Frontal cortex (tissue), 4 donors: Measurements from ENCODE around the gene ARHGAP24. TPM values are rescaled to one million over a fixed set of nuclear protein-coding genes. Genes with fewer than 3 reads are reported as not detected.

ENCODE experiments used
- DNase-seq, 2 donors: peaks; one replicate each; pipeline ENCODE4 v3.0.0; 2012; ENCODE audit warnings: low spot score in 2 of 2
- FAIRE-seq: peaks from 2 replicates; lab custom pipeline; 2012; peaks lifted over from hg19 to GRCh38; lab: Jason Lieb, UNC
- total RNA-seq: library from RNA; depleted of rRNA; stranded (reverse); fragments of >200 nt; gene quantifications from one replicate; pipeline ENCODE4 v1.2.3, GENCODE V29; 2014
- donor health status: control.
- donor health status: control.
- donor health status: control.

Gene ARHGAP24
- total RNA-seq, 1 donor from 2014 or later: 1.6 TPM

DNA sequence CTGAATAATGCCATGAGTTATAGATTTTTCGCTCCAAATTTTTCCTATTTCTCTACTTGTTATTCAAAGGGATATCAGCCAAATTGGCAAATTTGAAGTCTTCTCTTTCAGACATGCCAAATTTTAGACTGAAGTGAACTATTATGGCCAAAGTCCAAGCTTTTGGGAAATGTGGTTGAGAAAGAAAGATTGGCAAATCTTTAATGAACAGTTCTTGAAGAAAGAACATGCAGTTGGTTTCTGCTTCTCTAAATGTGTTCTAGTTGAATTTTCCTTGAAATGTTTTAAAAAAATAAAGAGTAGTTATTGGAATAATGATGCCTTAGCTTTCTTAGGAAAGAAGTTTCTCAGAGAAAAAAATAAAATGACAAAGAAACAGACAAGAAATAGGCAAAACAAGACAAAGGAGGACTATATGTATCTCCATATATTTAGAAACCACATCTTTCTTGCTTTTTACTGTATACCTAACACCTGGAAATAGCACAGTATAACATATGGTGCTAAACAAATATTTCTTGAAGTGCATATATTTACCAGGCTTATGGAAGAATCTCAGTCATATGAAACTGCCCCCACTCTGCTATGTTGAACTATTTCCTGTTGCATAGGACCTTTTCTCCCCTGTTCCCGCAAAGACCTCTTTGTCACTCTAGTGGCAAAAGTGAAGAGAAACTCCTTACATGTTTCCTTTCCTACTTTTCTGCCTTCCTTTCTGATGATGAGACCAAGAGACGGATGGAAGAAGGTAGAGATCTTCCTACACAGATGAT is 250.0 kb downstream of the ARHGAP24 start:
- no peak for FAIRE-seq
- no peak for DNase-seq

- DNase-seq: no peak
- FAIRE-seq: no peak
Observed at GRCh38 chr4:85725721-85726170, 250.8 kb downstream of the ARHGAP24 start.

GRCh38 chr4:85726555-85726954 is 251.6 kb downstream of the ARHGAP24 start:
- FAIRE-seq: no peak
- no peak for DNase-seq

- FAIRE-seq (no peak), DNase-seq (no peak)
Observed at GRCh38 chr4:85728464-85728863, 253.5 kb downstream of the ARHGAP24 start.

DNA sequence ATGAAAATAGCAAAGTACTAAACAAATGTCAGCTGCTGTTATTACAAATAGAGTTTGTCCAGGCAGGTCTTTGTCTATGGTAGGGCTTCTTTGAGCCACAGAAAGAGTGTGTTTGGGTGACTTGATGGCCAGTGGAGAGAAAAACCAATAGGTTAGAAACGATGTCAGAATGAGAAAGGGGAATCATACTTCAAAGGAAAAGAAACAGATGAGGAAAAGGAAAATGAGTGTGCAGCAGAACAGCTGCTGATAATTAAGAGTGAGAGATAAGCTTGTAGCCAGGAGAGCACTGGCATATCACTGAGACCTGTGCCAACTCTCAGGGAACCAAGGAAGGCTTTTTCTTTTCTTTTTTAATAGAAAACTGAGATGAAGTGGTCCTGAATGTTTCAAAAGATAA is 257.2 kb downstream of the ARHGAP24 start:
- DNase-seq: no peak
- no peak for FAIRE-seq

GRCh38 chr4:85733798-85734197 is 258.8 kb downstream of the ARHGAP24 start:
- DNase-seq (no peak), FAIRE-seq (no peak)

DNA sequence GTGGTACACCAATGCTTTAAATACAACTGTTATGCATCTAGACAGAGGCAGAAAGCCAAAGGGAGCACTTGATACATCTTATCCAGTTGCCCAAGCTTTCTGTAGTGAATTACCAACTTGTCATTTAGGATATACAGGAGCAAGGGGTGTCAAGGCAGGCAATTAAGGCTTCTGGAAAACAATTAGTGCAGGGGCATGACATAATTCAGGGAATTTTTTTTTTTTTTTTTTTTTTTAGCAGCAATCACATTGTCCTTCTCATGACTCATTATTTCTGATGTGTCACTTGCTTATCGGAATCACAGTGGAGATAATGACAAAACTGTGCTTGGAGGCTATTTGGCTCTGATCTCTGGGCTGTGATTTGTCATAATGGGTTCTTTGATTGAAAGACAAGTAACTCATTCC is 259.5 kb downstream of the ARHGAP24 start:
- FAIRE-seq (peak; percentile 64), DNase-seq (no peak)

DNA sequence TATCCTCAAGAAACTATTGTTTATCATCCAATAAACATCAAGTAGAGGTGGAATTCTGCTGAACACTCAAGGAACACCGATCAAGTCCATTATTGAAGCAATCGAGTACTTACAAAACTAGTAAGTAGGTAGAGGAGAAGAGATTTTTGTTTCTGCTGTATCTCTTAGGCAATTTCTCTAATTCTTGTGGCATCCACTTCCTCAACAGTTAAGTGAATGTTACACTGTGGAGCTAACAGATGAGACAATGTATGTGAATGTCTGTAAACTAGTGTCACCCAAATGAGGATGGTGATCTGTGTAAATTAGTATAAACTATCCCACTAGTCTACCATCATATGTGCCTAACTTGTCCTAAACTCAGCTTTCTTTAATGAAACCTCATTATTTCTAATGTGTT is 261.6 kb downstream of the ARHGAP24 start:
- no peak for DNase-seq
- FAIRE-seq: no peak

DNA sequence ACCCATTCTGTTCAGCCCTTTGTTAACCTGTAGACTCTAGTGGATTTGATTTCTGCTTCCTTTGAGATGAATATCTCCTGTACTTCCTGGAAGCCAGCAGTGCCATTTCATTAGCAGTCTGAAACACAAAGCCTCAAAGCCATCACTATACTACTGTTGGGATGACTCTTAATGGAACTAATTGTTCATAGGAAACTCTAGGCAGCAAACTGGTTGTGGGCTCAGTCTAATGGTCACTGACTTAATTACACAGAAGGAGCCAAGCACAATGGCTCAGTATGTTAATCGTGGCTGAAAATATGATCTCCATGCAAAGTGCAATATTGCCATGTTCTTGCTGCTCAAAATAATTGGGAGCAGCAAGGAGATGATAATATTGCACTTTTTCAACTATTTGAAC is 262.3 kb downstream of the ARHGAP24 start:
- DNase-seq (no peak), FAIRE-seq (no peak)

DNA sequence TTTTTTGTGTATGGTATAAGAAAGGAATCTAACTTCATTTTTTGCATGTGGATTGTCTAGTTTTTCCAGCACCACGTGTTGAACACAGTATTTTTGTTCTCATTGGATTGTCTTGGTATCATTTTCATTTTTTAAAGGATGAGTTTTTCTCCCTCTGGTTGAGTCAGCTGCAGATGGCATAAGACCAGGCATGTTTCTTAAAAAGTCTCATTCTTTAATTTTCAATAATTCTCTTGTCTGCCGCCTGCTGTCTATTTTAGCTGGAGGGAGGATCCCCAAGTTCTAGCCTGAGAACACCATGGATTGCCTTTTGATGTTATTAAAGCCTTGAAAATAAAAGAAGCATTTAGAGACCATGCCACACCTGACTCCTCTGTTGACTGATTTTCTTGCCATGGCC is 263.8 kb downstream of the ARHGAP24 start:
- no peak for FAIRE-seq
- DNase-seq: no peak

DNA sequence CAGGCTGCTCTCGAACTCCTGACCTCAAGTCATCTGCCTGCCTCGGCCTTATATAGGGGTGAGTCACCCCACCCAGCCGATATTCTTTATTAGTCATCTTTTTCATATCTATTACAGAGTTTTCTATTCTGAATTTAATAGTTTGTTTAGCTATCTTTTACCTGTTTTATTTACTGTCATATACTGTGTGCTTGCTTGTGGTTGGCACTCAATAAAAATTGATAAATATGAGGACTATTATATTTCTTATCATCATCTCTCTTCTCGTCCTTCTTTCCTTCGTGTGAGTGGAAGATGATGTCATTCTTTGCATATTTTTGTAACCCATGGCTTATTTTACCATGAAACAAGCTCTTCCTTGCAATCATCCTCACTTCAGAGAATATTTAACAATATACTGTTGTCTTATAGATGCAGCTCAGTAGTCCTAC is 265.5 kb downstream of the ARHGAP24 start:
- FAIRE-seq: no peak
- DNase-seq: no peak

DNA sequence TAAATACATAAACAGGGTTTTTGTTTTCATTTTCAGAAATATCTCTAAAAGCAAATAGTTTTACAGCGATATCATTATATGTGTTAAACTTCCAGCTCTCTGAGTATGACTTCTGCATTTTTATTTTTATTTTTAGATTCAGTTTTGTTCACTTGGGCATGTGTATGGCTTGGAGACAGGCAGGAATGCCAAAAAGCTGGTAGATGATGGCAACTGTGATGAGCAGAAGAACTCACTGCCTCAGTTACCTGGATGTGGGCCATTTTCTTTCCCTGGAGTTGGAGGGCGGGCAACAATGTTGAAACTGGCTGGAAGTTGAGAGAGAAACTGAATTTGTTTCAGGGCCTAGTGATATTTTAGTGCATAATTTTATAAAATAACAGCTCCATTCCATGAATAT is 266.4 kb downstream of the ARHGAP24 start:
- FAIRE-seq (no peak), DNase-seq (no peak)

DNA sequence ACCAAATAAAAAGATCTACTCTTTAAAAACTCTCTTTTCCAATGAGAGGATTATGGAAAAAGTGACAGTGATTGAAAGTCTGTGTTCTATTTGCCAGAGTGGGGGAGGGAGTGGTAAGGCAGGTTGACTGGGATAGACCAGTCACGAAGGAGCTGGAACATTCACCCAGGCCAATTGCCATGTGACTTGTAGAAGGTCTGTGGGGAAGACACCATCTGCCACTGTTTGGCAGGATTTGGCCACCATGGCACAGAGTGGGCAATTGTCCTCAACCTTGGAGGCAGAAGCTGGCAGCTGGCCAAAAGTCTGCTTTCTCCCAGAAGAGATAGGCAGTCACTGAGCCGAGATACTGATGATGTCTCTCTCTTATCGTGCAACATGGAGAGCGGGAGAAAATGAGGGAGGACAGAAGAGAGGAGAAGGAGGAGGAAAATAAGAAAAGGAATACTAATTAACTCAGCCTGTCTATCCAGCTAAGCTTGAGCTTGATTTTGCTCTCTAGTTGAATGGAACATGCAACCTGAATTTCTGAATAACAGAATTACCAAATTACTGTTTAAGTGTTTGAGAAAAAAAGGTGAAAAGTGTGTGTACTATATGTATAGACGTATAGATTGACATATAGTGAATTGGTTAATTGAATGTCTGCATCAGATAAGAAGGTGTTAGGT is 267.1 kb downstream of the ARHGAP24 start:
- FAIRE-seq: no peak
- peak in 1 of 2 donors; percentile 2 for DNase-seq

DNA sequence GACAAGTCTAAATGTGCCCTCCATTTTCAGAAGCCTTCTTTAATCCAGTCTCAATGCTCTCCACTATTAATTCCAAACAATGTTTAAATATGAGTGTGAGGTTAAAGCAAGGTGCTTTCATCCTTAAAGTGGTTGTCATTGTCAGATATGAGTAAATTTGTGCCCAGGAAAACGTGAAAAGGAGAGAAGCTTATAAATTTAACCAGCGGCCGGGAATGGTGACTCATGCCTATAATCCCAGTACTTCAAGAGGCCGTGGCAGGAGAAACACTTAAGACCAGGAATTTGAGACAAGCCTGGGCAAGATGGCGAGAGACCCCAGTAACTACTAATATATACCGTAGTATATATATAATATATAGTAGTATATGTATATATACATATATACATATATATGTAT is 270.0 kb downstream of the ARHGAP24 start:
- DNase-seq: no peak
- no peak for FAIRE-seq

- DNase-seq: no peak
- no peak for FAIRE-seq
Observed at GRCh38 chr4:85745939-85746338, 271.0 kb downstream of the ARHGAP24 start.

- peak; percentile 82 for FAIRE-seq
Observed at GRCh38 chr4:85747882-85748491, 273.0 kb downstream of the ARHGAP24 start.

DNA sequence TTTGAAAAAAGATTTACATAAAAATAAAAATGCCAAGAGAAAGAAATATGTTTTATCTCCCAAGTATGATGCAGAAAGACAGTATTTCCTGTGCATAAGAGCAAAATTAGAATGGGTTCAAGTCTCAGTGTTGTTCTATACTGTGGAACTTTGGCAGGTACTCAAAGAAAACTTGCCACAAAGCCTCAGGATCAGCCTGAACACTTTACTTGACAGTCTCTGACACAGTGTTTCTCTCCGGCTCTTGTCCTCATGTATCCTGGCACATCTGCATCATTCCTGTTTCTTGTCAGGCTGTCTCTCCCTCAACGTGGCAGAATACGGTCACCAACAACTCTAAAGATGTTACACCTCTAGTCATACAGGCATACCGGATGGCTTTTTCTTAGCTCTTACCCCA is 273.7 kb downstream of the ARHGAP24 start:
- DNase-seq (no peak), FAIRE-seq (no peak)

More at GRCh38 chr4:85747882-85748491, 273.0 kb downstream of the ARHGAP24 start:
- peak; percentile 2 to 33 for DNase-seq

DNA sequence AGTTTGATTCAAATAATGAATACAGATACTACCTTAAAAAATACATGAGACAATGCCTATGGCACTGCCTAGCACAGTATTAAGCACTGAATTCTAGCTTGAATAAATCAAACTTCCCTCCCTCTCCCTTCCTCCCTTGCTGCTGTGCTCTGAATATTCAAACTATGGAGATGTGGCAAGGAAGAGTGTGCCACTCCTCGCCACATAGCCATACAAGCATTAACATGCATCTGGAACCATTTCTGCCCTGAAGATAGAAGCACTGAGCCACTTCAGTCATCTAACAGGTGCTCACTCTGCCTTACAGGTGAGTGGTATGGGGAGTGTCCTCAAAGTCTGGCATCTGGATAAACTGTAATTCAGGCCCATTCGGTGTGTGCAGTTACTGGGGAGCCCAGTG is 276.9 kb downstream of the ARHGAP24 start:
- DNase-seq: no peak
- no peak for FAIRE-seq

DNA sequence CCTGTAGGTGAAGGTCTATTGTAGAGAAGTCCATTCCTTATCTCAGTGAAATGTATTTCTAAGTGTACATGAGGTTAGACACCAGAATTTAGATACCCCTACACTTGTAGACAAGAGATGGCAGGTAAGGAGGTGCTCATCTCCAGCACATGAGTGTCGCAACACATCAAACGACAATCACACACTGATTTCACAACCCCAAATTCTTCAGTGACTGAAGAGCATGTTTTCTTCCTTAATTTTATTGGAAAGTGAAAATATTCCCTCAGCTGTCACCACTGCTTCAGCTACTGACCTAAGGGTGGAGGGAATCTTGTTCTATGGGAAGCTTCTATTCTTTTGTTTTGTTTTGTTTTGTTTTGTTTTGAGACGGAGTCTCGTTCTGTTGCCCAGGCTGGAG is 280.3 kb downstream of the ARHGAP24 start:
- no peak for FAIRE-seq
- DNase-seq: no peak

- DNase-seq: no peak
Observed at GRCh38 chr4:85756938-85757337, 282.0 kb downstream of the ARHGAP24 start.

DNA sequence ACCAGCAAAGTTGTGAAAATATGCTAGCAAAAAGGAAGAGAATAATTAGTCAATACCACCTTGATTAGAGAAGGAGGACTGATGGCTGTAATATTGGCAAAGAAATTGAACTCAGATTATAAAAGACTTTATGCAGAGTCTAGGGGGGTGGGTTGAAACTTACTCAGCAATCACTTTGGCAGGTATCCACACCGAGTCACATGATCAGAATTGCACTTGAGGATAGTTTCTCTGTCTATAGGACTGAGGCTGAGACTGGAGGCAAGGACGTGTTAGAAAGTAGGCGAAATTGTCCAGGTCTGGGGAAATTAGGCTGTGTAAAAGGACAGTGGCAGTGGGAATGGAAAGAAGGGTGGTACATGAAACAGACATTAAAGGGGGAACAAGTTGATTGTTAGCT is 284.4 kb downstream of the ARHGAP24 start:
- no peak for FAIRE-seq
- no peak for DNase-seq

More at GRCh38 chr4:85756938-85757337, 282.0 kb downstream of the ARHGAP24 start:
- FAIRE-seq: no peak
